K562 (cell line): ENCODE results near the gene ARHGAP31. TPM values are rescaled to one million over a fixed set of nuclear protein-coding genes. Genes with fewer than 3 reads are reported as not detected.

ENCODE experiments used
- BRF1 ChIP-seq: IDR thresholded peaks from 3 replicates; pipeline ENCODE4 v1.6.1; 2011; ENCODE audit warnings: borderline replicate concordance, mild to moderate bottlenecking; ENCODE audit not compliant: insufficient read length; ENCODE audit errors: extremely low read depth
- CEBPB ChIP-seq: fragments of 450-650 bp; IDR thresholded peaks from 2 replicates; pipeline ENCODE4 v1.6.1; 2016; ENCODE audit warnings: missing genetic modification characterization, missing compliant biosample characterization
- CEBPG ChIP-seq, 3 experiments: fragments of 200-800 bp in 1 of 3; sonication (Bioruptor generic) in 1 of 3; sonication (generic) in 1 of 3; formaldehyde crosslinking in 1 of 3; IDR thresholded peaks in 2 of 3; conservative IDR thresholded peaks in 1 of 3; 2 replicates each; pipeline versions ENCODE4 v1.6.1 to v1.8.0; 2016 to 2022; ENCODE audit warnings: missing compliant biosample characterization in 2 of 3, missing genetic modification characterization in 2 of 3, mild to moderate bottlenecking in 1 of 3, missing genetic modification reagents in 1 of 3
- CREM ChIP-seq: IDR thresholded peaks from 2 replicates; pipeline ENCODE4 v1.6.1; 2014; ENCODE audit warnings: antibody characterized with exemption, low read depth
- HNRNPLL ChIP-seq: fragments of 200-400 bp; formaldehyde crosslinking; IDR thresholded peaks from 2 replicates; pipeline ENCODE4 v1.6.1; 2017; ENCODE audit warnings: low read length, low read depth, mild to moderate bottlenecking; ENCODE audit not compliant: poor library complexity, severe bottlenecking
- NRF1 ChIP-seq, 2 experiments: fragments of 450-650 bp; IDR thresholded peaks in 1 of 2; conservative IDR thresholded peaks in 1 of 2; 2 replicates each; pipeline ENCODE4 v1.6.1; 2014; ENCODE audit warnings: mild to moderate bottlenecking in 2 of 2
- POLR2A ChIP-seq: fragments of 450-650 bp; conservative IDR thresholded peaks from 2 replicates; pipeline ENCODE4 v1.6.1; 2016
- RBM39 ChIP-seq: fragments of 200-400 bp; formaldehyde crosslinking; optimal IDR thresholded peaks from 2 replicates; pipeline ENCODE3; 2018; ENCODE audit warnings: low read depth, low read length
- RCOR1 ChIP-seq, 2 experiments: IDR thresholded peaks; 2 replicates each; pipeline ENCODE4 v1.6.1; 2012; ENCODE audit warnings: low read depth in 2 of 2, low read length in 2 of 2, borderline replicate concordance in 1 of 2, improper control_type of control experiment in 1 of 2
- RFX7 ChIP-seq: fragments of 250-450 bp; sonication (Bioruptor Pico); IDR thresholded peaks from 2 replicates; pipeline ENCODE4 v1.5.1; 2021; ENCODE audit warnings: mild to moderate bottlenecking
- TEAD2 ChIP-seq: fragments of 450-650 bp; IDR thresholded peaks from 2 replicates; pipeline ENCODE4 v1.6.1; 2016; ENCODE audit warnings: missing genetic modification characterization, control low read depth, missing compliant biosample characterization
- THAP7 ChIP-seq: fragments of 250-450 bp; sonication (Bioruptor Pico); IDR thresholded peaks from 2 replicates; pipeline ENCODE4 v1.5.0; 2021
- XRCC5 ChIP-seq: fragments of 200-400 bp; formaldehyde crosslinking; IDR thresholded peaks from 2 replicates; pipeline ENCODE4 v1.6.1; 2017; ENCODE audit warnings: low read depth, mild to moderate bottlenecking, low read length
- YY1 ChIP-seq, 3 experiments: IDR thresholded peaks; 2 replicates each; pipeline ENCODE4 v1.6.1; 2011; ENCODE audit warnings: low read length in 2 of 3, mild to moderate bottlenecking in 2 of 3, moderate library complexity in 2 of 3, borderline replicate concordance in 1 of 3, control low read depth in 1 of 3, low read depth in 1 of 3; ENCODE audit not compliant: insufficient read depth in 3 of 3, insufficient replicate concordance in 2 of 3, control insufficient read depth in 1 of 3, insufficient read length in 1 of 3; ENCODE audit errors: extremely low read depth in 1 of 3
- ZBED1 ChIP-seq: IDR thresholded peaks from 2 replicates; pipeline ENCODE4 v1.6.1; 2014
- ZNF175 ChIP-seq: fragments of 200-800 bp; sonication (Bioruptor generic); IDR thresholded peaks from 2 replicates; pipeline ENCODE4 v1.6.1; 2016; ENCODE audit warnings: low read depth, mild to moderate bottlenecking, missing genetic modification characterization, missing compliant biosample characterization
- ZNF24 ChIP-seq: fragments of 450-650 bp; IDR thresholded peaks from 2 replicates; pipeline ENCODE4 v1.6.1; 2016
- polyA plus RNA-seq, 8 experiments: library from polyadenylated mRNA; depleted of rRNA in 4 of 8; stranded (reverse) in 5 of 8; unstranded in 3 of 8; fragments of >200 nt; fragmentation: Nextera tagmentation in 2 of 8; fragmentation: Illumina TruSeq in 1 of 8; extraction: Ambion mirVana in 2 of 8; extraction: Trizol in 1 of 8; gene quantifications; 2 replicates each; pipeline versions ENCODE4 v1.2.1 to v1.2.3, GENCODE V29; 2011 to 2014; ENCODE audit warnings: inconsistent platforms in 1 of 8, missing spikeins in 1 of 8
- total RNA-seq, 7 experiments: library from RNA; depleted of rRNA in 6 of 7; stranded (reverse); fragments of >200 nt in 6 of 7; fragmentation: Illumina TruSeq in 2 of 7; extraction: Trizol in 2 of 7; gene quantifications; 2 replicates each; pipeline versions ENCODE4 v1.2.1 to v1.2.3, GENCODE V29; 2011 to 2021; ENCODE audit warnings: low replicate concordance in 1 of 7
- TF ChIP-seq, protein P1 (sequence below), 2 experiments: fragments of 450-650 bp in 1 of 2; sonication (generic) in 1 of 2; formaldehyde crosslinking in 1 of 2; IDR thresholded peaks in 1 of 2; conservative IDR thresholded peaks in 1 of 2; 2 replicates each; pipeline versions ENCODE4 v1.6.1 to v1.8.1; 2016 to 2023; ENCODE audit warnings: mild to moderate bottlenecking in 2 of 2, moderate library complexity in 2 of 2, inconsistent platforms in 1 of 2, missing genetic modification reagents in 1 of 2
- TF ChIP-seq, protein P2 (sequence below): fragments of 450-650 bp; IDR thresholded peaks from 2 replicates; pipeline ENCODE4 v1.7.0; 2016; ENCODE audit warnings: borderline replicate concordance
- TF ChIP-seq, protein P3 (sequence below): fragments of 450-650 bp; IDR thresholded peaks from 2 replicates; pipeline ENCODE4 v1.6.1; 2018; ENCODE audit not compliant: partially characterized antibody

The ARHGAP31 gene
- total and polyA plus RNA-seq, 9 of the 15 experiments (the other 6 are each of a cell fraction or from before 2014, with no cell fraction given): under 0.01 to 0.13 (median 0.06) TPM; not detected in 5

- TF ChIP-seq, protein P1, sequence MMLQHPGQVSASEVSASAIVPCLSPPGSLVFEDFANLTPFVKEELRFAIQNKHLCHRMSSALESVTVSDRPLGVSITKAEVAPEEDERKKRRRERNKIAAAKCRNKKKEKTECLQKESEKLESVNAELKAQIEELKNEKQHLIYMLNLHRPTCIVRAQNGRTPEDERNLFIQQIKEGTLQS (IDR thresholded peaks at IDR 0.05): peak; percentile 76
- TF ChIP-seq, protein P1 (CRISPR knock-in tag; conservative IDR thresholded peaks at IDR 0.05): no peak
- TF ChIP-seq NRF1 (conservative IDR thresholded peaks at IDR 0.05 in 1 of 2, IDR thresholded peaks at IDR 0.05 in 1 of 2) (no peak), XRCC5 (no peak), BRF1 (no peak), CEBPG (CRISPR knock-in tag; IDR thresholded peaks at IDR 0.05) (peak; percentile 55), CEBPG (tag; conservative IDR thresholded peaks at IDR 0.05 in 1 of 2, IDR thresholded peaks at IDR 0.05 in 1 of 2) (peak; percentile 75 to 77), THAP7 (no peak), CREM (0 out of 2 replicates have a peak, but pooled peaks have one; percentile 13), ZBED1 (no peak), POLR2A (no peak), CEBPB (tag) (peak; percentile 90), YY1 (IDR thresholded peaks at IDR 0.05; ENCODE audit: borderline replicate concordance in 1 of 3, control insufficient read depth in 1 of 3, extremely low read depth in 1 of 3, insufficient read depth in 3 of 3, insufficient read length in 1 of 3, insufficient replicate concordance in 2 of 3, low read depth in 1 of 3, low read length in 2 of 3) (no peak), RCOR1 (IDR thresholded peaks at IDR 0.05; ENCODE audit: borderline replicate concordance in 1 of 2, low read depth in 2 of 2, low read length in 2 of 2) (no peak), HNRNPLL (no peak), RBM39 (no peak), TEAD2 (tag) (no peak), RFX7 (CRISPR knock-in tag) (no peak), ZNF175 (no peak), ZNF24 (no peak)
- TF ChIP-seq, protein P2, sequence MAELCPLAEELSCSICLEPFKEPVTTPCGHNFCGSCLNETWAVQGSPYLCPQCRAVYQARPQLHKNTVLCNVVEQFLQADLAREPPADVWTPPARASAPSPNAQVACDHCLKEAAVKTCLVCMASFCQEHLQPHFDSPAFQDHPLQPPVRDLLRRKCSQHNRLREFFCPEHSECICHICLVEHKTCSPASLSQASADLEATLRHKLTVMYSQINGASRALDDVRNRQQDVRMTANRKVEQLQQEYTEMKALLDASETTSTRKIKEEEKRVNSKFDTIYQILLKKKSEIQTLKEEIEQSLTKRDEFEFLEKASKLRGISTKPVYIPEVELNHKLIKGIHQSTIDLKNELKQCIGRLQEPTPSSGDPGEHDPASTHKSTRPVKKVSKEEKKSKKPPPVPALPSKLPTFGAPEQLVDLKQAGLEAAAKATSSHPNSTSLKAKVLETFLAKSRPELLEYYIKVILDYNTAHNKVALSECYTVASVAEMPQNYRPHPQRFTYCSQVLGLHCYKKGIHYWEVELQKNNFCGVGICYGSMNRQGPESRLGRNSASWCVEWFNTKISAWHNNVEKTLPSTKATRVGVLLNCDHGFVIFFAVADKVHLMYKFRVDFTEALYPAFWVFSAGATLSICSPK: no peak
- TF ChIP-seq, protein P3, sequence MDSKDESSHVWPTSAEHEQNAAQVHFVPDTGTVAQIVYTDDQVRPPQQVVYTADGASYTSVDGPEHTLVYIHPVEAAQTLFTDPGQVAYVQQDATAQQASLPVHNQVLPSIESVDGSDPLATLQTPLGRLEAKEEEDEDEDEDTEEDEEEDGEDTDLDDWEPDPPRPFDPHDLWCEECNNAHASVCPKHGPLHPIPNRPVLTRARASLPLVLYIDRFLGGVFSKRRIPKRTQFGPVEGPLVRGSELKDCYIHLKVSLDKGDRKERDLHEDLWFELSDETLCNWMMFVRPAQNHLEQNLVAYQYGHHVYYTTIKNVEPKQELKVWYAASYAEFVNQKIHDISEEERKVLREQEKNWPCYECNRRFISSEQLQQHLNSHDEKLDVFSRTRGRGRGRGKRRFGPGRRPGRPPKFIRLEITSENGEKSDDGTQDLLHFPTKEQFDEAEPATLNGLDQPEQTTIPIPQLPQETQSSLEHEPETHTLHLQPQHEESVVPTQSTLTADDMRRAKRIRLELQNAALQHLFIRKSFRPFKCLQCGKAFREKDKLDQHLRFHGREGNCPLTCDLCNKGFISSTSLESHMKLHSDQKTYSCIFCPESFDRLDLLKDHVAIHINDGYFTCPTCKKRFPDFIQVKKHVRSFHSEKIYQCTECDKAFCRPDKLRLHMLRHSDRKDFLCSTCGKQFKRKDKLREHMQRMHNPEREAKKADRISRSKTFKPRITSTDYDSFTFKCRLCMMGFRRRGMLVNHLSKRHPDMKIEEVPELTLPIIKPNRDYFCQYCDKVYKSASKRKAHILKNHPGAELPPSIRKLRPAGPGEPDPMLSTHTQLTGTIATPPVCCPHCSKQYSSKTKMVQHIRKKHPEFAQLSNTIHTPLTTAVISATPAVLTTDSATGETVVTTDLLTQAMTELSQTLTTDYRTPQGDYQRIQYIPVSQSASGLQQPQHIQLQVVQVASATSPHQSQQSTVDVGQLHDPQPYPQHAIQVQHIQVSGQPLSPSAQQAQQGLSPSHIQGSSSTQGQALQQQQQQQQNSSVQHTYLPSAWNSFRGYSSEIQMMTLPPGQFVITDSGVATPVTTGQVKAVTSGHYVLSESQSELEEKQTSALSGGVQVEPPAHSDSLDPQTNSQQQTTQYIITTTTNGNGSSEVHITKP: no peak
Measured at GRCh38 chr3:119352863-119353527, 58.8 kb downstream of the ARHGAP31 start (continued).
